ENCODE data around the gene ZBED5. TPM values are rescaled to one million over a fixed set of nuclear protein-coding genes. Genes with fewer than 3 reads are reported as not detected.

The ZBED5 gene
- total and polyA plus RNA-seq, 9 of the 15 experiments (the other 6 are each of a cell fraction or from before 2014, with no cell fraction given), result 12.4 to 70.7 (median 26.8) TPM

DNA sequence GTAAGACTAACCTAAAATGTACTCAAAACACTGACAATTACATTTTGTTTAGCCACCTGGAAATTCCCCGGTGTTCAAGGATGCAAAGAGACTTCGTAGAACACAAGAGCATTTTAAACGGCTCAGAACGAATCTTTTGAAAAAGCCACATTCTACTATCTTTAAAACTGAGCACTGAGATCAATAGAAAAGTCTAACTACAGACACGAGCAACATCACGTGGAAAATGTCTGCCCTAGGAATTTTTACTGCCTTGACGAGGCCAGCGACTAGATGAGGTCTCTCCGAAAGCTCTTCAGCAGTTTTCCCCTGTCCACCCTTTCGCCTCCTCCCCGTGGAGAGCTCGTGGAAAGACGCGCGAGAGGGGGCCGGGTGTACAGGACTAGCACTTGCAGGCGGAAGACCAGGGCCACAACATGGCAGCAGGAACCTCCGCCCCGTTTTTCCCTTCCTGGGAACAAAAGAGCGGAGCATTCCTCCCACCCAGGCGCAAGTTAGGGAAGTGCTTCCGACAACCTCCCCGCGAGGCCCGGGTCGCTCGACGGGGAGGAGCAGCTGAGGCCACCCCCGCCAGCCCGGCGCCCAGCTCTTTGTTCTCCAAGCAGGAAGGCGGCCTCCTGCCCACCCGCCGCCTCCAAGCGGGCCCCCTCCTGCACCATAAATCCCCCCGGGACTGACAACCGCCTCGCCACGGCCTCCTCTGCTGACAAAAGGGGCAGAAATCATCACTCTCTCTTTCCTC is 50.2 kb downstream of the ZBED5 start:
- Histone ChIP-seq H3K4me2 (ENCODE audit: insufficient read depth, low read length) (peak overlapping the region; percentile 96), H3K9me3 (replicated peaks; ENCODE audit: control insufficient read depth, insufficient read depth, low read depth, low read length) (no peaks in the 10 kb centered on the region), H3K27me3 (ENCODE audit: control insufficient read depth in 2 of 2, insufficient read depth in 2 of 2, low read length in 2 of 2) (no peaks in the 10 kb centered on the region), H2AFZ (ENCODE audit: low read depth, low read length) (no peak overlapping the region), H3K9ac (ENCODE audit: insufficient read depth in 1 of 2, low read depth in 2 of 2, low read length in 2 of 2) (peak overlapping the region; percentile 99 to 100), H3K27ac (ENCODE audit: extremely low read depth, low read depth, low read length) (peak overlapping the region; percentile 98), H3K4me3 (peak overlapping the region; percentile 94), H3K79me2 (ENCODE audit: control insufficient read depth, insufficient read depth, low read length) (peaks cover 62% of the 10 kb centered on the region), H3K4me1 (replicated peaks in 1 of 2; ENCODE audit: control insufficient read depth in 2 of 2, insufficient read depth in 2 of 2, low read length in 2 of 2) (peaks cover 11 to 13% of the 10 kb centered on the region in 2 experiments; a peak in 4 of 5 replicates), H3K9me1 (ENCODE audit: control insufficient read depth, insufficient read depth, low read length) (no peaks in the 10 kb centered on the region), H4K20me1 (replicated peaks; ENCODE audit: control insufficient read depth, insufficient read depth, low read length) (peaks cover 3% of the 10 kb centered on the region; the same call in 1 of the 2 replicates), H3K36me3 (ENCODE audit: control insufficient read depth, insufficient read depth, low read length) (peaks cover 51% of the 10 kb centered on the region)
- ATAC-seq (peak; percentile 15), FAIRE-seq (peak; percentile 23), DNase-seq (ENCODE audit: extremely low read depth in 1 of 4, low spot score in 3 of 4) (peak; percentile 49 to 53 (median 50))
- intact Hi-C loops (cut with micrococcal nuclease), result loop anchor here (1.0 to 2.0 kb wide), 3 partner anchors 51 to 125 kb away; partner anchors contain the start of gene ZBED5
- WGBS (ENCODE audit: insufficient coverage, low coverage, missing lambda C conversion rate), result under 1% methylated on average over 34 of the region's 39 CpGs
- ChIA-PET CTCF (ENCODE audit: low intra/inter-chr PET ratio) (interaction anchor here (0.5 kb wide), 1 partner anchor 8 kb away, joined by 3 read pairs; no protein-coding TSS in a partner anchor), POLR2A (interaction anchor here (0.5 to 7.7 kb wide), 28 partner anchors 9 to 1007 kb away, joined by 3 to 105 read pairs (median 6); partner anchors contain the start of gene ZBED5)
- in situ Hi-C loops (cut with MboI), result no loop called here
- no TSS peak for BruUV-seq (replicated peaks)
- TF ChIP-seq GTF2E2 (tag; IDR thresholded peaks at IDR 0.05) (no peak), FOXK2 (conservative IDR thresholded peaks at IDR 0.05 in 1 of 2, IDR thresholded peaks at IDR 0.05 in 1 of 2; ENCODE audit: low read depth in 2 of 2) (no peak), XRCC3 (IDR thresholded peaks at IDR 0.05) (no peak), CXXC5 (CRISPR knock-in tag; IDR thresholded peaks at IDR 0.05) (no peak), ZNF785 (CRISPR knock-in tag; IDR thresholded peaks at IDR 0.05) (no peak), CAMTA2 (CRISPR knock-in tag; conservative IDR thresholded peaks at IDR 0.05) (no peak), SMAD1 (IDR thresholded peaks at IDR 0.05; ENCODE audit: low read depth, low read length, partially characterized antibody) (no peak), SRSF9 (IDR thresholded peaks at IDR 0.05; ENCODE audit: borderline replicate concordance, low read depth, low read length) (no peak), MXI1 (IDR thresholded peaks at IDR 0.05; ENCODE audit: low read depth, low read length) (no peak; the same call in 1 of the 2 replicates), NFIX (CRISPR knock-in tag; IDR thresholded peaks at IDR 0.05; ENCODE audit: low read depth) (no peak), OTX1 (CRISPR knock-in tag; IDR thresholded peaks at IDR 0.05) (0 out of 2 replicates have a peak, but pooled peaks have one; percentile 59), ETV1 (tag; conservative IDR thresholded peaks at IDR 0.05; ENCODE audit: low read depth) (no peak), FOXP4 (CRISPR knock-in tag; IDR thresholded peaks at IDR 0.05; ENCODE audit: borderline replicate concordance) (0 out of 2 replicates have a peak, but pooled peaks have one; percentile 4)
- TF ChIP-seq, protein P1, sequence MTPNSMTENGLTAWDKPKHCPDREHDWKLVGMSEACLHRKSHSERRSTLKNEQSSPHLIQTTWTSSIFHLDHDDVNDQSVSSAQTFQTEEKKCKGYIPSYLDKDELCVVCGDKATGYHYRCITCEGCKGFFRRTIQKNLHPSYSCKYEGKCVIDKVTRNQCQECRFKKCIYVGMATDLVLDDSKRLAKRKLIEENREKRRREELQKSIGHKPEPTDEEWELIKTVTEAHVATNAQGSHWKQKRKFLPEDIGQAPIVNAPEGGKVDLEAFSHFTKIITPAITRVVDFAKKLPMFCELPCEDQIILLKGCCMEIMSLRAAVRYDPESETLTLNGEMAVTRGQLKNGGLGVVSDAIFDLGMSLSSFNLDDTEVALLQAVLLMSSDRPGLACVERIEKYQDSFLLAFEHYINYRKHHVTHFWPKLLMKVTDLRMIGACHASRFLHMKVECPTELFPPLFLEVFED (CRISPR knock-in tag; conservative IDR thresholded peaks at IDR 0.05), result peak; percentile 65; the same call in 1 of the 2 replicates
- TF ChIP-seq, protein P2, sequence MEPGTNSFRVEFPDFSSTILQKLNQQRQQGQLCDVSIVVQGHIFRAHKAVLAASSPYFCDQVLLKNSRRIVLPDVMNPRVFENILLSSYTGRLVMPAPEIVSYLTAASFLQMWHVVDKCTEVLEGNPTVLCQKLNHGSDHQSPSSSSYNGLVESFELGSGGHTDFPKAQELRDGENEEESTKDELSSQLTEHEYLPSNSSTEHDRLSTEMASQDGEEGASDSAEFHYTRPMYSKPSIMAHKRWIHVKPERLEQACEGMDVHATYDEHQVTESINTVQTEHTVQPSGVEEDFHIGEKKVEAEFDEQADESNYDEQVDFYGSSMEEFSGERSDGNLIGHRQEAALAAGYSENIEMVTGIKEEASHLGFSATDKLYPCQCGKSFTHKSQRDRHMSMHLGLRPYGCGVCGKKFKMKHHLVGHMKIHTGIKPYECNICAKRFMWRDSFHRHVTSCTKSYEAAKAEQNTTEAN (CRISPR knock-in tag; IDR thresholded peaks at IDR 0.05), result no peak
- TF ChIP-seq, protein P3, sequence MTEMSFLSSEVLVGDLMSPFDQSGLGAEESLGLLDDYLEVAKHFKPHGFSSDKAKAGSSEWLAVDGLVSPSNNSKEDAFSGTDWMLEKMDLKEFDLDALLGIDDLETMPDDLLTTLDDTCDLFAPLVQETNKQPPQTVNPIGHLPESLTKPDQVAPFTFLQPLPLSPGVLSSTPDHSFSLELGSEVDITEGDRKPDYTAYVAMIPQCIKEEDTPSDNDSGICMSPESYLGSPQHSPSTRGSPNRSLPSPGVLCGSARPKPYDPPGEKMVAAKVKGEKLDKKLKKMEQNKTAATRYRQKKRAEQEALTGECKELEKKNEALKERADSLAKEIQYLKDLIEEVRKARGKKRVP (CRISPR knock-in tag; IDR thresholded peaks at IDR 0.05), result no peak; the same call in 1 of the 2 replicates
